ENCODE results near the gene ATP1A2. TPM values are rescaled to one million over a fixed set of nuclear protein-coding genes. Genes with fewer than 3 reads are reported as not detected.

The ATP1A2 gene
- total and polyA plus RNA-seq, 2 of the 8 experiments (the other 6 are each of a cell fraction or from before 2014, with no cell fraction given): 39.7 to 40.8 TPM

- Histone ChIP-seq H4K91ac (replicated peaks; ENCODE audit: insufficient read length, low read length) (no peak overlapping the region), H3K4me2 (ENCODE audit: insufficient read depth in 1 of 2, low read depth in 2 of 2, low read length in 2 of 2) (no peak overlapping the region), H2BK20ac (ENCODE audit: low read length) (no peak overlapping the region), H3K23me2 (ENCODE audit: low read depth, low read length) (peaks cover 5% of the 10 kb centered on the region; the same call in 1 of the 2 replicates), H3K56ac (replicated peaks; ENCODE audit: insufficient read length, low read depth, low read length) (peak overlapping the region; percentile 75), H3K18ac (ENCODE audit: extremely low read depth, low read length) (no peak overlapping the region), H2BK15ac (ENCODE audit: low read length) (no peak overlapping the region), H3K14ac (ENCODE audit: insufficient read length) (no peak overlapping the region), H2AFZ (ENCODE audit: low read length) (no peak overlapping the region), H4K5ac (ENCODE audit: insufficient read length, low read depth, low read length) (no peak overlapping the region), H3K4me3 (ENCODE audit: extremely low read depth in 1 of 4, insufficient read depth in 2 of 4, low read depth in 3 of 4, low read length in 4 of 4) (no peak overlapping the region), H3K79me1 (ENCODE audit: low read depth, low read length) (no peaks in the 10 kb centered on the region; the same call in 1 of the 2 replicates), H2AK5ac (ENCODE audit: low read depth, low read length) (no peak overlapping the region), H3K36me3 (ENCODE audit: control insufficient read depth in 2 of 4, insufficient read depth in 4 of 4, low read length in 3 of 4) (peaks cover 4 to 60% (median 39%) of the 10 kb centered on the region in 4 experiments), H2BK5ac (ENCODE audit: low read depth, low read length) (no peak overlapping the region), H4K8ac (ENCODE audit: extremely low read depth, insufficient read depth, low read length) (no peak overlapping the region), H2BK120ac (replicated peaks; ENCODE audit: low read depth, low read length) (no peak overlapping the region), H3K4ac (replicated peaks; ENCODE audit: insufficient read length, low read depth, low read length) (no peak overlapping the region), H3K9me3 (ENCODE audit: insufficient read depth in 2 of 2, low read depth in 1 of 2, low read length in 1 of 2) (no peaks in the 10 kb centered on the region), H3K9ac (replicated peaks in 1 of 4; ENCODE audit: extremely low read depth in 1 of 4, low read depth in 3 of 4, low read length in 3 of 4) (no peak overlapping the region), H3K4me1 (replicated peaks in 1 of 4; ENCODE audit: control insufficient read depth in 3 of 4, insufficient read depth in 4 of 4, low read length in 3 of 4) (no peaks in the 10 kb centered on the region), H3K27ac (ENCODE audit: low read depth, low read length) (no peak overlapping the region), H3K79me2 (ENCODE audit: control insufficient read depth in 1 of 2, insufficient read depth in 2 of 2, low read length in 2 of 2) (no peaks in the 10 kb centered on the region), H3K23ac (ENCODE audit: insufficient read length) (no peak overlapping the region), H4K20me1 (replicated peaks in 1 of 2; ENCODE audit: control insufficient read depth in 1 of 2, insufficient read depth in 2 of 2, low read length in 2 of 2) (no peaks in the 10 kb centered on the region), H2BK12ac (ENCODE audit: low read depth, low read length) (no peak overlapping the region), H3K27me3 (replicated peaks in 1 of 4; ENCODE audit: control insufficient read depth in 3 of 4, extremely low read depth in 1 of 4, insufficient read depth in 3 of 4, low read length in 3 of 4) (no peaks in the 10 kb centered on the region)
- FAIRE-seq (no peak), DNase-seq (ENCODE audit: low read depth in 1 of 2, low spot score in 2 of 2) (no peak)
- POLR2A ChIA-PET (ENCODE audit: partially characterized antibody): interaction anchor here (1.0 to 3.5 kb wide), 3 partner anchors 14 to 29 kb away, joined by 3 to 10 read pairs (median 3); partner anchors contain the start of gene ATP1A2
- WGBS, 2 experiments (ENCODE audit: extremely low coverage in 1 of 2, insufficient coverage in 1 of 2, insufficient read length in 1 of 2, insufficient replicate concordance in 2 of 2, low coverage in 1 of 2, low lambda C conversion rate in 2 of 2, missing lambda C conversion rate in 1 of 2): 90 to 100% methylated on average over 1 to 9 of the region's 9 CpGs
- CTCF ChIA-PET (ENCODE audit: partially characterized antibody): interaction anchor here (0.6 to 1.5 kb wide), 6 partner anchors 10 to 231 kb away, joined by 3 to 5 read pairs (median 4); no protein-coding TSS in a partner anchor
- no peak for TF ChIP-seq BCL11A (IDR thresholded peaks at IDR 0.05; ENCODE audit: low read depth in 2 of 2, low read length in 2 of 2)
- TF ChIP-seq BACH1 (IDR thresholded peaks at IDR 0.05; ENCODE audit: low read length): no peak
- TF ChIP-seq FOSL1 (IDR thresholded peaks at IDR 0.05; ENCODE audit: insufficient read depth, low read depth, low read length): no peak
- TF ChIP-seq TBP (IDR thresholded peaks at IDR 0.05; ENCODE audit: low read depth, low read length): no peak
- no peak for TF ChIP-seq RXRA (IDR thresholded peaks at IDR 0.05; ENCODE audit: insufficient read depth, low read depth, low read length)
- no peak for TF ChIP-seq GABPA (IDR thresholded peaks at IDR 0.05; ENCODE audit: borderline replicate concordance, insufficient read depth, low read length)
- TF ChIP-seq TAF1 (IDR thresholded peaks at IDR 0.05; ENCODE audit: low read depth, low read length): no peak
- TF ChIP-seq ATF2 (IDR thresholded peaks at IDR 0.05; ENCODE audit: low read length): no peak
- TF ChIP-seq TCF12 (IDR thresholded peaks at IDR 0.05; ENCODE audit: low read depth, low read length): no peak
- TF ChIP-seq MAX (IDR thresholded peaks at IDR 0.05): no peak
- TF ChIP-seq CBX8 (IDR thresholded peaks at IDR 0.05; ENCODE audit: borderline replicate concordance, low read depth, low read length): no peak
These were observed 18.6 kb downstream of the ATP1A2 start for GRCh38 chr1:160133990-160134770.
